ENCODE data around the gene RCOR2.

DNA sequence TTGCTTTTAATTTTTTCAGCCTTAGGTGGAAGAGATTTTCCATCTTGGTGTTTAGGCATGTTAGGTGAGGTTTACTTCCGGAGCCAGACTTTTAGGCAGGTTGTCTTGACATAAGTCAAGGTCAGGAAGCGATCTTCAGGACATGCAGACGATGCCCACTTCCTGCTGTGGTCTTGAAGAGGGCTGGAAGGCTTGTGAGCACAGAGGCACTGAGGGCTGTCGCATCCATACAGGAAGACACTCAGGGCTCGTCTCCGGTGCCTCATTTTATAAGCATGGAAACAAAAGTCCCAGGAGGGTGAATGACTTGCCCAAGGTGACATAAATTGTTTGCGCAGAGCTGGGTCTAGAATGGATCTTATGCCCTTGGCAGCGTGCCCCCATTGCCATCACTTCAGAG lies 47.3 kb downstream of the RCOR2 start:
- TF ChIP-seq CREM (CRISPR knock-in tag; IDR thresholded peaks at IDR 0.05) = no peak
- TF ChIP-seq, protein P1, sequence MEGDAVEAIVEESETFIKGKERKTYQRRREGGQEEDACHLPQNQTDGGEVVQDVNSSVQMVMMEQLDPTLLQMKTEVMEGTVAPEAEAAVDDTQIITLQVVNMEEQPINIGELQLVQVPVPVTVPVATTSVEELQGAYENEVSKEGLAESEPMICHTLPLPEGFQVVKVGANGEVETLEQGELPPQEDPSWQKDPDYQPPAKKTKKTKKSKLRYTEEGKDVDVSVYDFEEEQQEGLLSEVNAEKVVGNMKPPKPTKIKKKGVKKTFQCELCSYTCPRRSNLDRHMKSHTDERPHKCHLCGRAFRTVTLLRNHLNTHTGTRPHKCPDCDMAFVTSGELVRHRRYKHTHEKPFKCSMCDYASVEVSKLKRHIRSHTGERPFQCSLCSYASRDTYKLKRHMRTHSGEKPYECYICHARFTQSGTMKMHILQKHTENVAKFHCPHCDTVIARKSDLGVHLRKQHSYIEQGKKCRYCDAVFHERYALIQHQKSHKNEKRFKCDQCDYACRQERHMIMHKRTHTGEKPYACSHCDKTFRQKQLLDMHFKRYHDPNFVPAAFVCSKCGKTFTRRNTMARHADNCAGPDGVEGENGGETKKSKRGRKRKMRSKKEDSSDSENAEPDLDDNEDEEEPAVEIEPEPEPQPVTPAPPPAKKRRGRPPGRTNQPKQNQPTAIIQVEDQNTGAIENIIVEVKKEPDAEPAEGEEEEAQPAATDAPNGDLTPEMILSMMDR (IDR thresholded peaks at IDR 0.05) = no peak
- no peak for TF ChIP-seq ETV6 (CRISPR knock-in tag; IDR thresholded peaks at IDR 0.05)
- TF ChIP-seq, protein P2, sequence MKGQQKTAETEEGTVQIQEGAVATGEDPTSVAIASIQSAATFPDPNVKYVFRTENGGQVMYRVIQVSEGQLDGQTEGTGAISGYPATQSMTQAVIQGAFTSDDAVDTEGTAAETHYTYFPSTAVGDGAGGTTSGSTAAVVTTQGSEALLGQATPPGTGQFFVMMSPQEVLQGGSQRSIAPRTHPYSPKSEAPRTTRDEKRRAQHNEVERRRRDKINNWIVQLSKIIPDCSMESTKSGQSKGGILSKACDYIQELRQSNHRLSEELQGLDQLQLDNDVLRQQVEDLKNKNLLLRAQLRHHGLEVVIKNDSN (CRISPR knock-in tag; IDR thresholded peaks at IDR 0.05) = no peak
- TF ChIP-seq ZNF121 (CRISPR knock-in tag; IDR thresholded peaks at IDR 0.05) = no peak
- TF ChIP-seq SP1 (CRISPR knock-in tag; conservative IDR thresholded peaks at IDR 0.05) = no peak
- TF ChIP-seq NR2C2 (CRISPR knock-in tag; IDR thresholded peaks at IDR 0.05) = no peak
- TF ChIP-seq, protein P3, sequence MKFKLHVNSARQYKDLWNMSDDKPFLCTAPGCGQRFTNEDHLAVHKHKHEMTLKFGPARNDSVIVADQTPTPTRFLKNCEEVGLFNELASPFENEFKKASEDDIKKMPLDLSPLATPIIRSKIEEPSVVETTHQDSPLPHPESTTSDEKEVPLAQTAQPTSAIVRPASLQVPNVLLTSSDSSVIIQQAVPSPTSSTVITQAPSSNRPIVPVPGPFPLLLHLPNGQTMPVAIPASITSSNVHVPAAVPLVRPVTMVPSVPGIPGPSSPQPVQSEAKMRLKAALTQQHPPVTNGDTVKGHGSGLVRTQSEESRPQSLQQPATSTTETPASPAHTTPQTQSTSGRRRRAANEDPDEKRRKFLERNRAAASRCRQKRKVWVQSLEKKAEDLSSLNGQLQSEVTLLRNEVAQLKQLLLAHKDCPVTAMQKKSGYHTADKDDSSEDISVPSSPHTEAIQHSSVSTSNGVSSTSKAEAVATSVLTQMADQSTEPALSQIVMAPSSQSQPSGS (CRISPR knock-in tag; IDR thresholded peaks at IDR 0.05; ENCODE audit: borderline replicate concordance, low read depth) = no peak
- TF ChIP-seq, protein P4, sequence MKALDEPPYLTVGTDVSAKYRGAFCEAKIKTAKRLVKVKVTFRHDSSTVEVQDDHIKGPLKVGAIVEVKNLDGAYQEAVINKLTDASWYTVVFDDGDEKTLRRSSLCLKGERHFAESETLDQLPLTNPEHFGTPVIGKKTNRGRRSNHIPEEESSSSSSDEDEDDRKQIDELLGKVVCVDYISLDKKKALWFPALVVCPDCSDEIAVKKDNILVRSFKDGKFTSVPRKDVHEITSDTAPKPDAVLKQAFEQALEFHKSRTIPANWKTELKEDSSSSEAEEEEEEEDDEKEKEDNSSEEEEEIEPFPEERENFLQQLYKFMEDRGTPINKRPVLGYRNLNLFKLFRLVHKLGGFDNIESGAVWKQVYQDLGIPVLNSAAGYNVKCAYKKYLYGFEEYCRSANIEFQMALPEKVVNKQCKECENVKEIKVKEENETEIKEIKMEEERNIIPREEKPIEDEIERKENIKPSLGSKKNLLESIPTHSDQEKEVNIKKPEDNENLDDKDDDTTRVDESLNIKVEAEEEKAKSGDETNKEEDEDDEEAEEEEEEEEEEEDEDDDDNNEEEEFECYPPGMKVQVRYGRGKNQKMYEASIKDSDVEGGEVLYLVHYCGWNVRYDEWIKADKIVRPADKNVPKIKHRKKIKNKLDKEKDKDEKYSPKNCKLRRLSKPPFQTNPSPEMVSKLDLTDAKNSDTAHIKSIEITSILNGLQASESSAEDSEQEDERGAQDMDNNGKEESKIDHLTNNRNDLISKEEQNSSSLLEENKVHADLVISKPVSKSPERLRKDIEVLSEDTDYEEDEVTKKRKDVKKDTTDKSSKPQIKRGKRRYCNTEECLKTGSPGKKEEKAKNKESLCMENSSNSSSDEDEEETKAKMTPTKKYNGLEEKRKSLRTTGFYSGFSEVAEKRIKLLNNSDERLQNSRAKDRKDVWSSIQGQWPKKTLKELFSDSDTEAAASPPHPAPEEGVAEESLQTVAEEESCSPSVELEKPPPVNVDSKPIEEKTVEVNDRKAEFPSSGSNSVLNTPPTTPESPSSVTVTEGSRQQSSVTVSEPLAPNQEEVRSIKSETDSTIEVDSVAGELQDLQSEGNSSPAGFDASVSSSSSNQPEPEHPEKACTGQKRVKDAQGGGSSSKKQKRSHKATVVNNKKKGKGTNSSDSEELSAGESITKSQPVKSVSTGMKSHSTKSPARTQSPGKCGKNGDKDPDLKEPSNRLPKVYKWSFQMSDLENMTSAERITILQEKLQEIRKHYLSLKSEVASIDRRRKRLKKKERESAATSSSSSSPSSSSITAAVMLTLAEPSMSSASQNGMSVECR (CRISPR knock-in tag; IDR thresholded peaks at IDR 0.05; ENCODE audit: borderline replicate concordance) = no peak
